HG03571 (cell line): ENCODE results near the gene B3GNT9.
A peak's percentile ranks its signal among the peaks of the same experiment; 100 is the strongest.

Experiments
- ATAC-seq: cut with Tn5 transposase; IDR thresholded peaks from one replicate; pipeline ENCODE4 v1.9.1; 2021; ENCODE audit not compliant: unreplicated experiment

The B3GNT9 gene

DNA sequence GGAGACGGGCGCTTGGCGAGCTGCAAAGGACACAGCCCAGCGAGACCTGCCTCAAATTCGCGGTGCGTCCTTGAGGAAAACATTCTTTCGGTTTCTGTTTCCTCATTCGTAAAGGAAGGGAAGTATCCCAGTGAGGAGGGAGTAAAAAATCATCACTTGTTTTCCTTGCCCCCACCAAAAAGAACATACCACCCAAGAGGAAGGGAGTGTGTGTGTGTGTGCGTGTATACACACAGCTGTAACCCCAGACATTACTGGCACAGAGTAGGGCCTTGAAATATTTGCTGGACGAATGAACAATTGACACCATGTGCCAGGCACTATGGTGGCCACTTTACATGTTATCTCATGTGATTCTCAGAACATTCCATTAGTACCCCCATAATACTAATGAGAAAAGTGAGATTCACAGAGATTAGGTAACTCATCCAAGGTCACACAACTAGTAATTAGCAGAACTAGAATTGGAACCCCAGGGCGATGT, 34.9 kb upstream of the B3GNT9 start:
- ATAC-seq = no peak

DNA sequence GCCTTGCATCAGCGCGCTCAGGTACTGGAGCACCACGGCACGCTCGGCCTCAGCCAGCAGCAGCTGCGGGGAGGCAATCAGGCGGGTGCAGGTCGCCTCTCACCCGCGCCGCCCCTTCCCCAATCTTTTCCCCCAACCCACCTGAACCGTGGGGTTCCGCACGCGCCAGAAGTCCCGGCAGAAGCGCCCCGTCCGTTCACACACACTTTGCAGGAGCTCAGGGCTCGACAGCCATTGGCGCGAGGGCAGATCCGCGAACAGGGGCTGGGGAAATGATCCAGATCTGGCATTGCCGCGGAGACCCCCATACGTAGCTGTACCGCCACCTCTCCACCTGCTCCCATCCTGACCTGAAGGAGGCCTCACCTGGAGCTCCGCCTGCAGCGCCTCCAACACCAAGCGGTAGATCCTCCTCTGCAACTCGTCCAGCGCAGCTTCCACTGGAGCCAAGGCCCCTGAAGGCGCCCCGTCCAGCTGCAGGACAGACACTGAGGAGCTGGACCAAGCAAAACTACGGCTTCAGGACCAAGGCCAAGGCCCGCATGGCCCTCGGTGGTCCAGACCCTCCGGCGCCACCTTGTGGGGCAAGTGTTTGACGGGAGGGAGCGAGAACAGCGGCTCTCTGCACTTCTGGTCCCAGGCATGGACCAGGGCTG, 34.3 kb upstream of the B3GNT9 start:
- no peak for ATAC-seq

DNA sequence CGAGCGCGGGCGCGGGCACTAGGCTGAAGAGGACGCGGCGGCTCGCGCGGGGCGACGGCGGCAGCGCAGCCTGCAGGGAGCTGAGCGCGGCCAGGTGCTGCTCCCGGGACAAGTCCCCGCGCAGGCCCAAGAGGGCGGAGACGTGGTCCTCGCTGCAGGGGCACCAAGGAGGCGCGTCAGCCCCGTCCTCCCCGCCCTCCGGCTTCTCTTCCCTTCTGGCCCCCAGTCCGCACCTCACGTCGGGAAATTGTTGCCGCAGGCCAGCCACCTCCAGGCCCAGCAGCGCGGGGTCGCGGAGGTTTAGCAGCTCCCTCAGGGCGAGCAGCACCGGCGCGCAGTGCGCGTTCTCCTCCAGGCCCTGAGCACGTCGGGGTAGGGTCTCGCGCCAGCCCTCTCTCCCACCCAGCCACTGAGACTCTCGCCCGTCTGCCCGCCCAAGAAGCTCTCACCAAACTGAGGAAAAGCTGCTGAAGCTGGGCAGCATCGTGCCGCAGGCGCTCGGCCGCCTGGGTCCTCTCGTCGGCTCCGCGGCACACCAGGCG, 33.7 kb upstream of the B3GNT9 start:
- ATAC-seq = no peak

DNA sequence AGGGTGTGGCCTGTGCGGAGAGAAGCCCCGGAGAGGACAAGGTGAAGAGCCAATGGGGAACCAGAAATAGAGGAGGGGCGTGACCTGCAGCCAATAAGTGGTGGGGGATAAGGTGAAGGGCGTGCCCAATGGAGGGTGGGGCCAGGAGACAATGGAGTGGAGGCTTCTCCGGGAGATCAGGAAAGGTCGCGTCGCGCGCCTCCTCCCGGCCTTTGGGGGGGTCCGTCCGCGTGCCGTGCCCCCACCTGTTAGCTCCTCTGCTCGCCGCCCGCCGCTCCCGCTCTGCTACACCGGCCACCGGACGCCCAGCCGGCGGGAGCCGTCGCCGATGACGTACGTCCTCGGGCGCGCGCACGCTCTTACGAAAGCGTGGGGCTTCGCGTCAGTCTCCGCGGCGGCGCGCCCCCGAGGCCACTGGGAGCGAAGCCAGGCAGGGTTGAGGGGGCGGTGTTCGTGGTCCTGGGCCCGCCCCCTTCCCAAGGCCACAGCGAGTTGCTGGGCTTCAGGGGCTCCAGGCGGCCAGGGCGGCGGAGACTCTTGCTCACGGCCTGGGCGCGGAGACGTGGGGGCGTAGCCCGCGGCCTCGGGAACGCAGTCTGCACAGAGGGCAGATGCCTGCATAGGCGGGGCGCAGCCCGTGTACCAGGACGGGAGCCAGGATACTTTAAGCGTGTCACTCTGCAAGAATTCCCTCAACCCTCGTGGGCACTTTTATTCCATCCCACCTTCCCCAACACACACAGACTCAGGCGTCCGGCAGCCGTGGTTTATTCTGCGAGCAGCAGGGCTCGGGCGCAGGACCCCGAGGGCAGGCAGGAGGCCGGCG, 33.0 kb upstream of the B3GNT9 start, which contains the start of gene MATCAP1:
TSS of gene MATCAP1 (minus strand) at position 337 of the 826 bp plus-strand sequence. CDS start 3,353 bp downstream, outside the sequence.
- peak; percentile 85 for ATAC-seq

DNA sequence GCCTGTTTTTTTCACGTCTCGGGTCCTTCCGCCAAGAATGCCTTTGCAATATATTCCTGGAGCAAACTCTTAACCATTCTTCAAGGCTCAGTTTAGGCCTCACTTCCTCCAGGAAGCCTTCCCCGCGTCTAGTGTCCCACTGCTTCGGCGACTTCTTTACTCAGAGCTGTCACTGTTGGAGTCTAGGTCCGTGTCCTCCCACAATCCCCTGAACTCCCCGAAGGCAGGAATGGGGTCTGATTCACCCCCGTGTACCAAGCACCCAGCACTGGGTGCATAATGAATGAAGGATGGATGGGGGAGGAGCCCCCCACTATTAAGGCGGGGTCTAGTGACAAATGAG, 32.5 kb upstream of the B3GNT9 start:
- no peak for ATAC-seq

DNA sequence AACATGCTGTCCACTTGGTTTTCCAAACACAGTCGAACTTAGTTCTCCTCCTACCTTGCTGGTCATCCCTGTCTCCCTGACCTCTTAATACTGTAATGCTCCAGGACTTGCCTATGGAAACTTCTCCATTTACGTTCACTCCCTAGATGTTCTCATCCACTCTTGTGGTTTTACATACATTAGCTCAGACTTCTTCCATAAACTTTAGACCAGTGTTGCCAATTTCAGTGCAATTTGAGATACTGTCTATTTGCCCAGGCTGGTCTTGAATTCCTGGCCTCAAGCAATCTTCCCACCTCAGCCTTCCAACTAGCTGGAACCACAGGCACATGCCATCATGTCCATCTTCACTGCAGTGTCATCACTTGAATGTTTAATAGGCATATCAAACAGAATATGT, 31.5 kb upstream of the B3GNT9 start:
- no peak for ATAC-seq

DNA sequence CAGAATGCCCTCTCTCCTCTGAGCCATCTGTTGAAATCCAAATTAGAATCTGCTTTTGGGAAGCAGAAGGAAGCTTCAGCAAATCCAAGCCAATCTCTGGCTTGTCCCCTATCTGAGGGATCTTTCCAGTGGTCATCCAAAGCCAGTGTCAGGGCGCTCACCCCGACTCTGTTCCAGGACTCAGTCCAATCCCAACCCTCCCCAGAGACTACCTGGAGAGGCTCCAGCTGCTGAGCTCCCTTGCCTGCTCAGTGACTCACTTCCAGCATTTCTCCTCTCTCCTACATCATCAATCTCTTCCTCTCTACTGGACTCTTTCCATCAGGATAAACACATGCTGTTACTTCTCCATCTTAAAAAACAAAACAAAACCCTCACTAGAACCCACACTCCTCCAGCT, 30.5 kb upstream of the B3GNT9 start:
- no peak for ATAC-seq

DNA sequence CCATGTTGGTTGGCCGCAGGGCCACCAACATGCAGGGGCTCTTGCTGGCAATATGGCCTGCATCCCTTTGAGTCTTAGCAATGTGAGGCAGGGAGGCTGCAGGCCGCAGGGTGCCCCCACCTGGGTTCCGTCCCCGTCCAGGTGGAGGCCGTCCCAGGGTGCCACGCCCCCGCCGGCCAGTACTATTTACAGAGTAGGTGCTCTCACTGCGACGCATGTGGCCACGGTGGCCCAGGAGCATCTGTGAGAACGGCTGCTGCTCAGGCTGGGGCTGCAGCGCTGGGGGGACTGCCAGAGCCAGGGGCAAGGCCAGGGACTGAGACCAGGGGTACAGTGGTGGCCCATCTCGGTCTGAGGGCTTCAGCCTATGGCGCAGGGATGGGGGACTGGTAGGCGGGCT, 29.4 kb upstream of the B3GNT9 start:
- ATAC-seq = no peak

DNA sequence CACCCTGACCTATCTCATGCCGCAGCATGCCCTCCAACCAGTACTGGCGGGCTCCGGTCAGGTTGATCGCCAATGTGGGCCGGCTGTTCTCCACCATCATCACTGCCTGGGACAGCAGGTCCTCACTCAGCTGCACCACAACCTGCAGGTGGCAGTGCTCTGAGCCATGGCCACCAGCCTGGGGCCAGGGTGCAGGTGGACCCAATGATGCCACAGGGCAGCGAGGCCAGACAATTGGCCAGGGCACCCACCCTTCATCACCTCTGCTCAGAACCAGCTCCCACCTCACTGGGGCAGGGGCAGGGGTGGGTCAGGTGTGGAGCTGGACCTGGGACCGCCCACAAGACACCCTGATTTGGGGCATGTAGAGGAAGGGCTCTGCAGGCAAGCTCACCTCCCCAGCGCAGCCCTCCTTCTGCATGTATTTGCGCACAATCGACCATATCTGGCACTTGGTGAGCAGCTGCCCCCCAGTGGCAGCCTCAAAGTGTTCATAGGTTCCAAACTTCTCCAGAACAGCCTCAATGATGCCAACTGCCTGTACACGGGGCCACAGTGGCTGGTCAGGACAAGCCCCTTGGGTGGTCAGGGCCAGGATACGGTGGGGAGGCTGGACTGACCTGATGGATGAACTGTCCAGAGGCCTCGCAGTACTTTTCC, 28.8 kb upstream of the B3GNT9 start:
- no peak for ATAC-seq

DNA sequence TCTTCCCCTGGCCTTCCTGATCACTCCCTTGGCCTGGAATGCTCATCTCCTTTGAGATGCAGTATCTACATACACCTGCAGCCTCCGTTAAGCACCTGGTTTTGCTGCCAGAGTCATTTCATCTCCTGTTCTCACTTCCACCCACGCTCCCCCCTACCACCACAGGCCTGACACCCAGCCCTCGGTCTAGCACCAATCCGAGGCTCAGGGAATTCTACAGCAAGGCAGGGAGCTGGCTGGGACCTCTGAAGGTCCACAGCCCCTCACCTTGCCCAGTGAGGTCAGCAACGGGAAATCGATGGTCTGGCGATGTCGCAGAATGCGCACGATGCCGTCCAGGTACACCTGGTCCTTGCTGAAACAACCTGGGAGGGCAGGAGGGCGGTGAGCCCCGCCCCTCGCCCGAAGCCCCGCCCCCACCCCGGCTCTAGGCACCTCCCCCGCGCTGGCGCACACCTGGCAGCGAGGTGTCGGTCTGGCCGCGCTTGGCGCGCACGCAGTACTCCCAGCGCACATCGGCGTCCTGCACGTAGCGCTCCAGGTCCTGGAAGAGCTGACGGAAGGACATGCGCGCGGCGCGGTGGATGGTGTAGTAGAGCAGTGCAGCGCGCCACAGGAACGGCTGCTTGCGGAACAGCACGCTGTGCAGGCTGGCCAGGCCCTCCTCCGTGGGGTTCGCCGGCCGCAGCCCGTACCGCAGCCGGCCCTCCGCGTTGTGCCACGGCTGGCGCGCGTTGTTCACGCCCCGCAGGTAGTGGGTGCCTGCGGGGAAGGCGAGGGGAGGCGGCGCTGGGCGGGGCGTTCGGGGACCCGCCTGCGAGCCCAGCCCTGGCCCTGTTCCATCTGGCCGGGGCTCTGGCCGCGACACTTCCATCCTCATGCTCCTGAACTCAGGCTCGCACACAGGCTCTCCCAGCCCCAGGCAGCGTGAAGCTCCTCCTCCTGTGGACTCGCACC, 27.2 kb upstream of the B3GNT9 start:
- ATAC-seq = no peak

DNA sequence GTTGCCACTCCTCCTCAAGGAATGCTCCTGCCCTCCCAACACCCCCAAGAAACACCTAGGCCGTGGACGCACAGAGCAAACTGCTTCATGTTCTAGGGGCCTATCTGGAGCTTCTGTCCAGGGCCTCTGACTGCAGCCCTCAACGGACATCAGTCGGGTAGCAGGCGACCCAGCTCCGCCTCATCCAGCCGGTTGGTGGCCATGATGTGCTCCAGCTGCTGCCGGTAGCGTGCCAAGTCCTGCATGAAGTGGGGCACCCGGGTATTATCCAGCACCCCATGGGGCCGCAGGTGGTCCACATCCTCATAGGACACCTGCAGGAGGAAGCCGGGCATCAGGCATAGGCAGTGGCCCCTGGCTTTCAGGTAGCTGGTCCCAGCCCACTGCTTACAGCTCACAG, 25.9 kb upstream of the B3GNT9 start:
- ATAC-seq = no peak

DNA sequence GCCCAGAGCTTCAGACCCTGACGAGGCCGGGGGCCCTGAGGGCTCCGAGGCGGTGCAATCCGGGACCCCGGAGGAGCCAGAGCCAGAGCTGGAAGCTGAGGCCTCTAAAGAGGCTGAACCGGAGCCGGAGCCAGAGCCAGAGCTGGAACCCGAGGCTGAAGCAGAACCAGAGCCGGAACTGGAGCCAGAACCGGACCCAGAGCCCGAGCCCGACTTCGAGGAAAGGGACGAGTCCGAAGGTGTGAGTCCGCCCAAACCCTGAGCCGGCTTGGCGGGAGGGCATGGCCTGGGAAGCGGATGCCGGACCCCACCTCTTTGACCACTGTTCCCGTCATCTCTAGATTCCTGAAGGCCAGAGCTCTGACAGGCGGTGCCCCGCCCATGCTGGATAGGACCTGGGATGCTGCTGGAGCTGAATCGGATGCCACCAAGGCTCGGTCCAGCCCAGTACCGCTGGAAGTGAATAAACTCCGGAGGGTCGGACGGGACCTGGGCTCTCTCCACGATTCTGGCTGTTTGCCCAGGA, 24.0 kb upstream of the B3GNT9 start:
- no peak for ATAC-seq

DNA sequence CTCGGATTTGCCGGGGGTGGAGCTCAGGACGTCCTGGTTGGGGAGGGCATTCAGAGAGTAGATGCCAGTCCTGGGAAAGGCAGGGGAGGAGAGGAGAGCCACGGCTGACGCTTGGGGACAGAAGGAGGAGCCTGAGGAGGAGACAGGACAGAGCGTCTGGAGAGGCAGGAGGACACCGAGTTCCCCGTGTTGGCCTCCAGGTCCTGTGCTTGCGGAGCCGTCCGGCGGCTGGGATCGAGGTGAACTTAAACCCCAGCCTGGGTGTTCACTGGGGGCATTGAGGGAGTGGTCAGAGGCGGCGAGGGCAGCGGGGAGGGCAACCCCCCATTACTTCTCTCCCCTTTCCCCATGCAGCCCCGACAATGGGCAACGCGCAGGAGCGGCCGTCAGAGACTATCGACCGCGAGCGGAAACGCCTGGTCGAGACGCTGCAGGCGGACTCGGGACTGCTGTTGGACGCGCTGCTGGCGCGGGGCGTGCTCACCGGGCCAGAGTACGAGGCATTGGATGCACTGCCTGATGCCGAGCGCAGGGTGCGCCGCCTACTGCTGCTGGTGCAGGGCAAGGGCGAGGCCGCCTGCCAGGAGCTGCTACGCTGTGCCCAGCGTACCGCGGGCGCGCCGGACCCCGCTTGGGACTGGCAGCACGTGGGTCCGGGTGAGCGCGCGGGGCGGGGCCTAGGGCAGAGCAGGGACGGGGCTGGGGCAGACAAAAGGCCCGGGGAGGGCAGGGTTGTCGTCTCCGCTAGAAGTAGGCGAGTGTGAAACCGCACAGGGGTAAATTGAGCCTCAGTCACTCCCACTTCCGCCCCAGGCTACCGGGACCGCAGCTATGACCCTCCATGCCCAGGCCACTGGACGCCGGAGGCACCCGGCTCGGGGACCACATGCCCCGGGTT, 23.3 kb upstream of the B3GNT9 start:
- peak; percentile 40 for ATAC-seq

DNA sequence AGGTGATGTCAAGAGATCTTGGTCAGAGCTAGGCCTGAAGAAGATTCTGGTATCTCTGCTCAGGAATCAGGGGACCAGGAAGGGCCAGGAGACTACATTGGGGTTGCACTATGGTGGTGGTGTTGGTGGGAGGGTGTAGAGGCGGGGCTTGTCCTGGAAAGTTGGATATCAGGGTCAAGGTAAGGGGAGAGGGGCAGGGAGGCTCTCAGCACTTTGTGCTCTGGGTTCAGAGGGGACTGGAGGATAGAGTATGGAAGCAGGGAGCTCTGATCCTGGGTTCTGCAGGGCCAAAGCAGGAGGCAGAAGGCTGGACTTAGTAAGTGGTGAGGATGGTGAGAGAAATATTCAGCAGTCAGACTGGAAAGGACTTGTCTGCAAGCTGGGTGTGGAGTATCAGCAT, 22.5 kb upstream of the B3GNT9 start:
- no peak for ATAC-seq

DNA sequence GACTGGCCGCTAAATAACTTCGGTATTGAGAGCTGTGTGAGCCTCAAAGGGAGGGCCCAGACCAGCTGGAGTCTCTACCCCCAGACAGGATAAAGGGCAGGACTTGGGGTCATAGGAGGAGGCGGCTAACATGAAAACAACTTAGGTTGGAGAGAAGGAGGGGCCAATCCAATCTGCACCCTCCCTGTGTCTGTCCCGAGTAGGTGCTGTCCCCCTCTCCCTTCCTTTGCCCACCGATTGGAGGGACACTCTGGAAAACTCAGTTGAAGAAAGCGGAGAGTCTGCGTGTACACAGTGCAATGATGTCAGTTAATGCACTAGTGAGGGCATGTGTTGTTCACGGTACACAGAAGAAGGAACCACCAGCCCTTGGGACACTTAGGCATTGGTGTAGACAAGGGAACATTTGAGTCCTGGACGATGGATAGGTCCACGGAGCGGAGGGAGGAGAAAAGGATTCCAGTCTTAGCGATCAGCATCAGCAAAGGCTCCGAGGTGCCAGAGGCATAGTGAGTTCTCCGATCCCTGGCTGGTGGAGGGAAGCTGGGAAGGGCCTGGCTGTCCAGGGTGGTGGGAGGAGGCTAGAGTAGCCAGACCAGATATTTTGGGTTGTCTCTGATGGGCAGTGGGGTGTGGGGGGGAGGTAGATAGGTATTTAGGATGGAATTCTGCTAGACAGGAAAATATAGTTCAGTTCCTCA, 20.3 kb upstream of the B3GNT9 start:
- no peak for ATAC-seq

DNA sequence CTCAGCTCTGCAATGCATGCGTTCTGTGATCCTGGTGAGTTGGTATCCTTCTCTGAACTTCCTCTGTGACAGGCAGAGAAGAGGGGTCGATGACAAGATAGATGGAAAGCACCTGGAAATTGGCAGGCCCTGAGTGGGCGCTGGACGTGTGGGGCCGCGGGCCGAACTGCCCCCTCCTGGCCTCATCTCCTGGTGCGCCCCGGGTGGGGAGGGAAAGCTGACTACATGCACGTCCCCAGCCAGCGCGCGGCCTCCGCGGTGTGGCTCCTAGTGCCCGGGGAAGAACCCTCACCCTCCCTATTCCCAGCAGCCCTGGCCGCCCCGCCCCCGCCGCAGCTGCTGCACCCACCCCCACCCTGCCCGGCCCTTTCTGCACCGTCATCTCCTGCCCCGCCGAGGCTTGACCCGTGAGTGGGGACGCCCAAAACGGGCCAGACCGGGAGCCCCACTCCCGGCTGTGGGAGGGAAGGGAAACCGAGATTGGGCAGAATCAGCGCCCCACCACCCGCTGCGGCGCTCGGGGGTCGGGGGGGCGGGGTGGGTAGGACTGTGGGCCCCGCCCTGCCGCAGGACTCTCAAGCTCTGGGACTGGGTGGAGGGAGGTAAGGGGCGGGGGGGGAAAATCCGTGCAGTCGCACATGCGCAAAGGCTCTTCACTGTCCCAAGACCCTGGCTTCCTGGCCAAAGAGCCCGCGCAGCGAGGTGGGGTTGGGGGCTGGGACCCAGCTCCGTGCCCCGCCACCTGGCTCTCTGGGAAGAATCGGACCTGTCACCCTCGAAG, 19.6 kb upstream of the B3GNT9 start, which contains the start of gene NOL3:
TSS of gene NOL3 (plus strand) at position 371 of the 781 bp plus-strand sequence.
- no peak for ATAC-seq

DNA sequence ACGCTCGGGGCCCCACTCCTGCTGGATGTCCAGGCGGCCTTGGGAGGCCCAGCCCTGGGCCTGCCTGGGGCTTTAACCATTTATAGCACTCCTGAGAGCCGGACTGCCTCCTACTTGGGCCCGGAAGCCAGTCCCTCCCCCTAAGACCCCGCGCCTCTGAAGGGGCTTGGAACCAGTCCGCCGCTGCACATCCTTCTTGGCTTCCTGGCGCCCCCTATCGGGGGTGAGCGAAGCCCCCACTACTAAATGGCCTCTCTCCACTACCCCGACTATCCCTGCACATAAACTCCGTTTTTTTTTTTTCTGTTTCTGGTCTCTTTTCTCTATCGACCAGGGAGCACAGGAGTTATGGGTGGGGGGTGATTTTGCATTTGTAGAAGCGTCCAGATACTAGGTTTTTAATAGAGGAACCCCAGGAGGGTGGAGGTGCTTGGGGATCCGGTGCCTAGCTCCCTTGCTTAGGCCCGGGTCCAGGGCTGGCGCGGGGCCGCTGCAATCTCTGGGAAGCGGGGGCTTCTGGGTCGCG, 18.9 kb upstream of the B3GNT9 start:
- ATAC-seq = no peak
